AML-193 (cell line): Measurements from ENCODE around the gene SP1.
"Not testable (repeated sequence)": the region's sequence is repeated elsewhere in the genome, so short reads cannot be mapped to it uniquely, and the experiment has no call there.

ENCODE experiments used
- DNase-seq, 2 experiments: peaks; one replicate each; lab custom pipeline; 2025; lab: John Stamatoyannopoulos, UW

The SP1 gene

DNA sequence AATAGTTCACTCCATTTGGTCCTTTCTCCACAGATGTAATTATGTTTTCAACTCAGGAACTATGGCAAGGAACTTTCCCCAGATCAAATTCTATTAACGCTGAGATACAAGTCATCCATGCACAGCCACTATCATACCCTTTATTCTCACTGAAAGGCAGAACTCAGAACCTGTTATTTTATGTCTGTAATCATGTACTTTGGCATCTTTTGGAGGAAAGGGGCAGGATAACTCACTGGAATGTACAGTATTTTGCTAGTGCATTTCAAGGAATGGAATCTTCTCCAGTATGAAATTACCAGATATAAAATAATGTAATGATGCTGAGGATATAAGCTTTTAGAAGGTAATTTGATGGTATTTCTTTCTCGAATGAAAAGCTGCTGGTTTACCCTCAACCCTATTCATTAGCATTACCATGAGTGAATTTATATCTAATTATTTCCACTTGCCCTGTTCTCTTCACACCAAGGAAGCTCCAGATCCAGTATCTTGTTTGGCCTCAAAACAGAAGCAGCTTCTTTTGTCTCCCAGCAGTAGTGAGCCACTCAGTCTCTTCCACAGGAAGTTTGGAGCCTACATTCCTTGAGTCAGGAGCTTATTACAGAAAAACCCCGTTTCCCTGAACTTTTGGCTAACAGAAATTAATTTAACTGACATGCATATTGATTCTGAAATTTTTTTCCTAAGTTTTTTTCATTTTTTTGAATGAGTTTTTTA lies 33.7 kb downstream of the SP1 start:
- DNase-seq = no peak

DNA sequence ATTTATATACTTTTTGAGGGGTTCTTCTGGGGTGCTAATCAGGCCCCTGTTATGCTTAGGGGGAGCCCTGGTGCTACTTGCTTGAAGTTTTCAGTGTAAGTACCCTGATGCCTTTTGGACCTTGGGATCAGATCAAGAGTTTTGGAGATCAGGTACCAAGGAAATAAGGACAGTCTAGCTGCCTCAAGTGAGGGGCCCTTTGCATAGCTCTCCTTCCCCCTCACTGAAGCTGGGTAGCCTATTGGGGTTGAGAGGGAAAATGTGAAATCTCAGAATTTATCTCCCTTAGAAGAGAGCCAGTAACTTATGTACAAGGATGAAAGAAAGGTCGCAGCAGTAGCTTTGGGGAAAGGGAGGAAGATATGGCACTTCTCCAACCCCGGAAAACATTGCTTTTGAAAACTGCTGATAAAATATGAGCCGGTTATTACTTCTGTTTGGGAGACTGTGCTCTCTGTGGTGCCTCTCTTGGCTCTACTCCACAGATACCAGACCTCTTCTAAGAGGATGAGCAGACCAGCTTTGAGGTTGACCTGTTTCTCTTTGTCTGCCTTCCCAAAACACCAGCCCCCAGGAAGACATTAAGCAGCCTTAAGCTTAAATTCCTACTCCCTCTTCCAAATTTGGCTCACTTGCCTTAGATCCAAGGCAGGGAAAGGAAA lies 34.9 kb downstream of the SP1 start:
- no peak for DNase-seq

DNA sequence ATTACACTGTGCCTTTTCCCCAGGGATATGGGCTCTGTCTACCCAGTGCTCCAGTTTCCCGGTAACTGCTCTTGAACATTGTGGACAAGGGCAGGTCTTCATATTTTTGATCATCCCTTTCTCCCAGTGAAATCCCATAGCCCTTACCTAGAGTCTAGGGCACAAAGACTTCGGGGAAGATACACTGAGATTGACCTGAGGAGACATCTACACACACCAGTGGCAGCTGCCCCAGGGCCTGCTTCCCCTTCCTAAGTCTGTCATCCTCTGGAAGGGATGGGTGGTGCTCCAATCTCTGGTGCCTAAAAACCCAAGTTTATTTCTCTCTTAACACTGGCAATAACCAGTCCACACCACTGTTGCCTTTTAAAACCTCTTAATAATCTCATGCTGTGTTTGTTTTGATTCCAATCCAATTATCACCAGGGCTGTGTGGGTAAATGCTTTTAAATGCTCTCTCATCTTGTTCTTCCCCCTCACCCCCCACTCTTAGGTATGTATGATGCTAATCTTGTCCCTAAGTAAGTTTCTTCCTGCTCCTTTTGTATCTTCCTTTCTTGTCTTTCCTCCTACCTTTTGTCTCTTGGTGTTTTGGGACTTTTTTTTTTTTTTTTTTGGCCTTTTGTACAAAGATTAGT lies 35.9 kb downstream of the SP1 start:
- DNase-seq = not testable (repeated sequence)

DNA sequence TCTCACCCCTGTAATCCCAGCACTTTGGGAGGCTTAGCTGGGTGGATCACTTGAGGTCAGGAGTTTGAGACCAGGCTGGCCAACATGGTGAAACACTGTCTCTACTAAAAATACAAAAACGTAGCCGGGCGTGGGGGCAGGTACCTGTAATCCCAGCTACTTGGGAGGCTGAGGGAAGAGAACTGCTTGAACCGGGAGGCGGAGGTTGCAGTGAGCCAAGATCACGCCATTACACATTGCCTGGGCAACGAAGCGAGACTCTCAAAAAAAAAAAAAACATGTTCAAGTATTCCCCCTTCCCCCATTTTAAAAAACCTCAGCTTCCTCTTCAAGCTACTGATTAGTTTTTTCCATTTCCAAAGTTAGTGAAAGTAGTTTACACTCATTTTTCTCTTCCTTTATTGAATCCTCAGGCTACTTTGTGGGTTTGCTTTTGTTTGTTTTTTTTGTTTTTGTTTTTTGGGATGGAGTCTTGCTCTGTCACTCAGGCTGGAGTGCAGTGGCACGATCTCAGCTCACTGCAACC lies 37.4 kb downstream of the SP1 start:
- DNase-seq = peak; percentile 68 to 70

DNA sequence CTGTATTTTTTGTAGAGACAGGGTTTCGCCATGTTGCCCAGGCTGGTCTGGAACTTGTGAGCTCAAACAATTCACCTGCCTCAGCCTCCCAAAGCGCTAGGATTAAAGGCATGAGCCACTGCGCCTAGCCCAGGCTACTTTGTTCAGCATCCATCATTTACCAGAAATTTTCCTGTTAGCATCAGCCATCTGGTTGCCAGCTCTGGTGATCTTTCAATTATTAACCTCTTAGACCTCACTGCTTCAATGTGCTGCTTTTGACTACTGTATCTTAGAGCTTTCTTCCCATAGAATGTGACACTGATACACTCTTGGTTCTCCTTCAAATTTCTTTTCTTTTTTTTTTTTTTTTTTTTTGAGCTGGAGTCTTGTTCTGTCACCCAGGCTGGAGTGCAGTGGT lies 38.2 kb downstream of the SP1 start:
- DNase-seq = no peak

DNA sequence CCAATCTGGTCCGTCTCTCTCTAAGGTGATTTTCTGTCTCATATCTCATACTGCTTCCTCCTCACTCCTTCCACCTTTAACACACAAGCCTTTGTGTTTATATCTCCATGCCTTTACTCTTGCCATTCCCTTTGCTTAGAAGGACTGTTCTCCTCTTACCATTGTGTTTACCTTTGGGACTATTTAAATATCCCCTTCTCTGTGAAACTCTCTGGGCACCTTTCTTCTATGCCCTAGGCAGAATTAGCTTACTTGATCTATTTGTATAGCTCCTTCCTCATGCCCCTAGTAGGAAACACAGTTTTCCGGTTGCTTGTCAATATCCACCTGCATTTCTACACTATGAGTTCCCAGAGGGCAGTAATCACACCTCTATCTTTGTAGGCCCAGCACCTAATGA lies 39.8 kb downstream of the SP1 start:
- no peak for DNase-seq

DNA sequence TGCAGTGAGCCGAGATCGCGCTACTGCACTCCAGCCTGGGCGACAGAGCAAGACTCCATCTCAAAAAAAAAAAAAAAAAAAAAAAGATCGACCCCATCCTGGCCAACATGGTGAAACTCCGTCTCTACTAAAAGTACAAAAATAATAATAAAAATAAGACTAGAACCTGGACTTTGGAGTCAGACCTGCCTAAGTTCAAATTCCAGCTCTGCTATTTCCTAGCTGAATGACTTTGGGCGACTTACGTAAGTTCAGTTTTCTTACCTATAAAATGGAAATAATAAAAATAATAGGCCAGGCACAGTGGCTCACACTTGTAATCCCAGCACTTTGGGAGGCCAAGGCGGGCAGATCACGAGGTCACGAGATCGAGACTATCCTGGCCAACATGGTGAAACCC lies 42.3 kb downstream of the SP1 start:
- not testable (repeated sequence) for DNase-seq

DNA sequence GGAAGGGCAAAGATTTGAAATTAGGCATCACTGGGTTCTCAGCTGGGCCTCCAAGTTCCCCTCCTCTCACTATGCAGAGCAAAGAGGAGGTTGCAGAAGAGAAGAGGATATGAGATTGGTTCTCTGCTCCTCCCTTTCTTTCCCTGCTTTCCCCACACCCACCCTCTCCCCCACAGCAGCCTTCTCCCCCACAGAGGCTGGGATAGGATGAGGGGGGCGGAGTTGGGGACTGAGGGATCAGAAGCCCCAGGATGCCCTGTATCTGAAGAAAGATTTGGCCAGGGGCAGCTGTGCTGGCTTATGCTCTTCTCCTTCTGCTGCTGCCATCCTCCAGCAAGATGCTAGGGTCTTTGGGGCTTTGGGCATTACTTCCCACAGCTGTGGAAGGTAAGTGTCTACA lies 43.6 kb downstream of the SP1 start, which contains the start of gene AMHR2:
TSS of gene AMHR2 (plus strand) at position 259 of the 400 bp plus-strand sequence. CDS start at position 339, 80 bp downstream.
- no peak for DNase-seq

DNA sequence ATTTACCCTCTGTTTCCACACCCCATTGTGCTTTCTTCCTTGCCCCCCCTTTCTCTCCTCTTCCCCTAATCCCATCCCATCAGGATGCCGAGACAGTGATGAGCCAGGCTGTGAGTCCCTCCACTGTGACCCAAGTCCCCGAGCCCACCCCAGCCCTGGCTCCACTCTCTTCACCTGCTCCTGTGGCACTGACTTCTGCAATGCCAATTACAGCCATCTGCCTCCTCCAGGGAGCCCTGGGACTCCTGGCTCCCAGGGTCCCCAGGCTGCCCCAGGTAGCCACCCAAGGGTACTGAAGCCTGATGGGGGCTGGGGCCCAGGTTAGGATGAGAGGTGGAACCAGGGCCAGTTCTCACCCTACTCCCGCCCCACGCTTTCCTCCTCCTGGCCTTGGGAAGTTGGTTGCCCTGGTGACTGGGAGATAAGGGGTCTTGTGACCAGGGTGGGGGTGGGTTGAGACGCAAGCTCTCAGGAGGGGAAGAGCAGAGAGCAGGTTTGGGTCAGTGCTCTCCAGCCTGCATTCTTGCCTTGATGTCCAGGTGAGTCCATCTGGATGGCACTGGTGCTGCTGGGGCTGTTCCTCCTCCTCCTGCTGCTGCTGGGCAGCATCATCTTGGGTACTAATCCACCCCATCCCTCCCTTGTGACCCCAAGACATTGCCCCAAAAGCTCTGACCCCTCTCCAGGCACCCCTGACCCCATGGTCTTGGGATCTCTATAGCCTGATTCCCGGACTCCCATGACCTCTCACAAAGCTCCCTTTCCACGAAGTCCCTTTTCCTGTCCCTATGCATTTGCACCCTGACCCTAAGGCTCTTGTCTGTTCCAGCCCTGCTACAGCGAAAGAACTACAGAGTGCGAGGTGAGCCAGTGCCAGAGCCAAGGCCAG lies 44.9 kb downstream of the SP1 start:
- no peak for DNase-seq

DNA sequence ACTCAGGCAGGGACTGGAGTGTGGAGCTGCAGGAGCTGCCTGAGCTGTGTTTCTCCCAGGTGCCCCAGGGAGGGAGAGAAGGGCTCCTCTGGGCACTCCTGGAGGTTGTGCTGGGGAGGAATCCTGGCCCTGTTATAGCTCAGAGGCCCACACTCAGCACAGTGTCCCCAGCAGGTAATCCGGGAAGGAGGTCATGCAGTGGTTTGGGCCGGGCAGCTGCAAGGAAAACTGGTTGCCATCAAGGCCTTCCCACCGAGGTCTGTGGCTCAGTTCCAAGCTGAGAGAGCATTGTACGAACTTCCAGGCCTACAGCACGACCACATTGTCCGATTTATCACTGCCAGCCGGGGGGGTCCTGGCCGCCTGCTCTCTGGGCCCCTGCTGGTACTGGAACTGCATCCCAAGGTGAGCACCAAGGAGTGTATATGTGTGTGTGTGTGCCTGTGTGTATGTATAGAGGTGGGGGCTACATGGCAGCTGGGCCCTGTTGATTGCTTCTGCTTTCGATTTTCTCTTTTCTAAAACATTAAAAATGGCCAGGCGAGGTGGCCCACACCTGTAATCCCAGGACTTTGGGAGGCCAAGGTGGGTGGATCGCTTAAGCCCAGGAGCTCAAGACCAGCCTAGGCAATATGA lies 45.7 kb downstream of the SP1 start:
- DNase-seq = no peak

DNA sequence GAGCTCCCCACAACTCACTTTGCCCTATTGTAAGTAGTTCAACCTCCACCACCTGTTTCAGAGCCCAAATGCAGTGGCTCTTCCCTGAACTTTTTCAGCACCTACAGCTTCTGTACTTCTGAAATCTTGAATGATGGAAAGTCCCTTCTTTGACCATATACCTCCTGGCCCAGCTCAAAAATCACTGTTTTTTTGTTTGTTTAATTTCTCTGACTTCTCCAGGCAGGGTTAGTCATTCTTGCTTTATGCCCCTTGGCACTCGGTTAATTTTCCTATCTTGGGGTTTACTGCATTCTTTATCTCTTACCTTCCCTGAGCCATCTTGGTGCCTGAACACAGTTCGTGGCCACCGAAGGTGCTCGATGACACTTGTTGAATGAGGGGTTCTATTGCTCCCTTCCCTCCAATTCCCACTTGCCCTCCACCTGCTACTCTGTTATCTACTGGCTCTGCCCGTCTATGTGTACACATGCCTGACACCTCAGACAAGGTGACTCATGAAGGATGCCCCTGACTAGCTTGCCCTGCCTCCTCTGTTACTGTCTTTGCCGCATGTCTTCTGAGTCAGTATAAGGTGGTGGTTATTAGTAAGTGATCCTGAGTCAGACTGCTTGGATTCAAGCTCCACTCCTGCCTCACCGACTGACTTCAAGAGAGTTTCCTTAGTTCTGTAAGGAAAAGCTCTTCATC lies 48.1 kb downstream of the SP1 start:
- DNase-seq = no peak

DNA sequence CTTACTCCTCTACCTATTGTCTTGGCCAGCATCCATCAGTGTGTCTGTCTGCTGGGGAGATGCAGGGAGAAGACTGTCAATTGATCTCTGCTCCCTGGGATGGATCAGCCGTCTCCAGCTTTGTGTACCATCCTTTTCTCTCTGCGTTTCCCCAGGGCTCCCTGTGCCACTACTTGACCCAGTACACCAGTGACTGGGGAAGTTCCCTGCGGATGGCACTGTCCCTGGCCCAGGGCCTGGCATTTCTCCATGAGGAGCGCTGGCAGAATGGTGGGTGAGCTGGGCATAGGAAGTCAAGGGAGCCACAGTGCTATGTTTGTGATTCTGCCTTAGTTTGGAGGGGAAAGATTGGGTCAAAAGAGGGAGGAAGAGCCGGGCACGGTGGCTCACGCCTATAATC lies 48.8 kb downstream of the SP1 start:
- DNase-seq = no peak

DNA sequence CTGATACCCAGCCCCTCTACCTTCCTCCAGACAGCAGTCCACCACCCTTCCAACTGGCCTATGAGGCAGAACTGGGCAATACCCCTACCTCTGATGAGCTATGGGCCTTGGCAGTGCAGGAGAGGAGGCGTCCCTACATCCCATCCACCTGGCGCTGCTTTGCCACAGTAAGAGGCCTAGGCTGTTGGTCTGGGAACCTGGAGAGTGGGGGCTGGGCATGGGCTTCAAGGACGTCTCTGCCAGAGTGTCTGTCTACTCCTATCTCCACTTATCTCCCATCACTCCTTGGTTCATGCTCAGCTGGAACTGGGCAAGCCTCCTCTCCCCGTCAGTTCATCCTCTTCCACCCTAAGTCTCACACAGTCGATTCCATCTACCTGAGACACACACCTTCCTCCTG lies 50.1 kb downstream of the SP1 start:
- no peak for DNase-seq

DNA sequence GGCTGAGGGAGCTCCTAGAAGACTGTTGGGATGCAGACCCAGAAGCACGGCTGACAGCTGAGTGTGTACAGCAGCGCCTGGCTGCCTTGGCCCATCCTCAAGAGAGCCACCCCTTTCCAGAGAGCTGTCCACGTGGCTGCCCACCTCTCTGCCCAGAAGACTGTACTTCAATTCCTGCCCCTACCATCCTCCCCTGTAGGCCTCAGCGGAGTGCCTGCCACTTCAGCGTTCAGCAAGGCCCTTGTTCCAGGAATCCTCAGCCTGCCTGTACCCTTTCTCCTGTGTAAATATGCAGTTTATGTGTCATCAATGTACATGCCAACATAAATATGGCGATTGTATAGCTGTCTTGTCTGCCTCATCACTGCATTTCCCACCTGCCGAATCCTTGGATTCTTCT lies 51.2 kb downstream of the SP1 start:
- DNase-seq = no peak

DNA sequence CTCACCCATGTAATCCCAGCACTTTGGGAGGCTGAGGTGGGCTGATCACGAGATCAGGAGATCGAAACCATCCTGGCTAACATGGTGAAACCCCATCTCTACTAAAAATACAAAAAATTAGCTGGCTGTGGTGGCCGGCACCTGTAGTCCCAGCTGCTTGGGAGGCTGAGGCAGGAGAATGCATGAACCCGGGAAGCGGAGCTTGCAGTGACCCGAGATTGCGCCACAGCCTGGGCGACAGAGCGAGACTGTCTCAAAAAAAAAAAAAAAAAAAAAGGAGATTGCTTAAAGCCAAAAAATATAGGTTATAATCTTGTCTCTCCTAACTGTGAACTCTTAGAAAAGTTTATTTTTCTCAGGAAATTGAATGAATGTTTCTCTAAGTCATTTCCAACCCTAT lies 55.4 kb downstream of the SP1 start:
- not testable (repeated sequence) for DNase-seq

DNA sequence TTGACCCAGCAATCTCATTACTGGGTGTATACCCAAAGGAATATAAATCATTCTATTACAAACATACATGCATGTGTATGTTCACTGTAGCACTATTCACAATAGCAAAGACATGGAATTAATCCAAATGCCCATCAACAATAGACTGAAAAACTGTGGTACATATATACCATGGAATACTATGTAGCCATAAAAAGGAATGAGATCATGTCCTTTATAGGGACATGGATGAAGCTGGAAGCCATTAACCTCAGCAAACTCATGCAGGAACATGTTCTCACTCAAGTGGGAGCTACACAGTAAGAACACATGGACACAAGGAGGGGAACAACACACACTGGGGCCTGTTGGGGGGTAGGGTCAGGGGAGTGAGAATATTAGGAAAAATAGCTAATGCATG lies 59.6 kb downstream of the SP1 start:
- not testable (repeated sequence) for DNase-seq

DNA sequence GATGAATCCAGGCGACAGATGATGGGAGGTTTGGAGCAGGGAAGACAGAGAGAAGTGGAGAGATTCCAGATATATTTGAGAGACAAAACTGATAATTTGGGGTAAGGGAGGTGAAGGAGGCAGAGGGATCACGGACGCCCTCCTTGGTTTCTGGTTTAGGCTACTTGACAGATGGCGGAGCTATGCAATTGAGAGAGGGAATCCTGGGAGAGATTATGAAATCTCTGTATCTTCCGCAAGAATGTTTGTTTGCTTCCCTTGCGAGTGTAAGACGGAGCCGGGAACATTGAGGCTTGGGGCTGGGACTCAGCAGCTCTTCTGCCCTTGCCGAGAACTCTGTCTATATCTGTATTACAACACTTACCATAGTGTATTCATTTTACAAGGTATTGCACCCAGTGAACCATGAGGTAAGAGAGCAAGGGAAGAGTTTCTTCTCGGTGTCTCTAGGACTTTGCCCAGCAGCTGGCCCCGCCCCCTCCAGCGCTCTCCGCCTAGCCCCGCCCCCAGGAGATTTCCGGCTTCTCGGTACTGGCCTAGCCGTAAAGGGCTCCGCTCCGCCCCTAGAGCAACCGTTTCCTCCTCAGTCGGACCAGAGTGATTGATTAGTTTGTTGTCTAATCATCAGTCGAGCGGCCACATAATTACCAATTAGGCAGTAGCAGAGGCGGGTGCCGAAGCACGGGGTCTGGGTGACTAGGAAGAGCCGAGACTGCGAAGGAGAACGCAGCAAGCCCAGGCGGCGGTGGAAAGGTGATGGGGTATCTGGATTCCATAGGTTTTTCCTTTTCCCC lies 61.3 kb downstream of the SP1 start, which contains the start of gene PRR13:
TSS of gene PRR13 (plus strand) at position 695 of the 794 bp plus-strand sequence. CDS start 981 bp downstream, outside the sequence.
- DNase-seq = peak; percentile 99

DNA sequence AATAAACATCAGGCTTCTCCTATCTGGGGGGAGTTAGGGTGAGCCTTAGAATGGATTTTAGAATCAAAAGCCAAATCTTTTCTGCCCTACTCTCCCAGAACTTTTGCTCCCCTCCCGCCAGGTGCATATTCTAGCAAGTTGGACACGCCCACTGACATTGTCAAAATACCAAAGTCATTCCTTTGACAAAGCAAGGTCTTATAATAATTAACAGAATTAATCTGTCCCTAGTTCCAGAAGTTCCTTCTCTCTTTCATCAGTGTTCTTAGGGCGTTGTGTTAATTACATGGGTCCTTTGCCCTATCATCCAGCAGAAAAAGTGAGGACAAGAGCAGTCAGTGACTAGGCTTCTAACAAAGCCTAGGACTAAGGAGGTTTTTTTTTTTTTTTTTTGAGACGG lies 64.0 kb downstream of the SP1 start:
- DNase-seq = no peak

DNA sequence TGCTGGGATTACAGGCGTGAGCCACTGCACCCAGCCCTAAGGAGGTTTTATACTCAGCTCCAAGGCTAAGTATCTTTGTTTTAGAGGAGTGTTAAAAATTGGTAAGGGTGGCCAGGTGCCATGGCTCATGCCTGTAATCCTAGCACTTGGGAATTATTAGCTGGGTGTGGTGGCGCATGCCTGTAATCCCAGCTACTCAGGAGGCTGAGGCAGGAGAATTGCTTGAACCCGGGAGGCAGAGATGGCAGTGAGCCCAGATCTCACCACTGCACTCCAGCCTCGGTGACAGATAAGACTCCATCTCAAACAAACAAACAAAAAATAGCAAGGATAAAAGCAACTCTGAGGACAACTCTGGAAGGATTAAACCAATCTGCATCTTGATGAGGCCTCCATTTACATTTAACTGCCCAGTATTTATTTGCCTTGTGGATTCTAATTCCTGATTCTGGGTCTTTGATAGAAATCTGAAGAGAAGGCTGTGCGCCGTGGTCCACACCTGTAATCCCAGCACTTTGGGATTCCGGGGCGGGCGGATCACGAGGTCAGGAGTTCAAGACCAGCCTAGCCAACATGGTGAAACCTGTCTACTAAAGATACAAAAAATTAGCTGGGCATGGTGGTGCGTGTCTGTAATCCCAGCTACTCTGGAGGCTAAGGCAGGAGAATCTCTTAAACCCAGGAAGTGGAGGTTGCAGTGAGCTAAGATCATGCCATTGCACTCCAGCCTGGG lies 64.8 kb downstream of the SP1 start:
- not testable (repeated sequence) for DNase-seq
